Midbrain (tissue), 1 donor: ENCODE data around the gene MOCS1.
A peak's percentile ranks its signal among the peaks of the same experiment; 100 is the strongest.

Source experiments
- DNase-seq: peaks from one replicate; lab custom pipeline; 2025; lab: John Stamatoyannopoulos, UW

Gene MOCS1

DNA sequence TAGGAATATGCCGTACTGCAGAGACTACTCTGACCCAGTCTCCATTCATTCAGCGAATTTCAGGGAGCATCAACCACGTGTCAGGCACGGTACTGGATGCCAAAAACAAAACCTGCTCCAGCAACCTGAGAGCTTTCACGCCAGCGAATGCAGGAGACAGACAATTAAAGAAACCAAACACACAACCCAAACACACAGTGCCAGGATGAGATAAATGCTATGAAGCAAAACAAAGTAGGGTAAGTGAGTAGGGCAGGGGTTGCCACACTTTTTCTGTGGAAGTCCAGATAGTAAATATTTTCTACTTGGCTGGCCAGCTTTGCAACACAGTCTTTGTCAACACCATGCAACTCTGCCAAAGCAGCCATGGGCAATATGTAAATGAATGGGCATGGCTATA lies 10.0 kb downstream of the MOCS1 start:
- no peak for DNase-seq

DNA sequence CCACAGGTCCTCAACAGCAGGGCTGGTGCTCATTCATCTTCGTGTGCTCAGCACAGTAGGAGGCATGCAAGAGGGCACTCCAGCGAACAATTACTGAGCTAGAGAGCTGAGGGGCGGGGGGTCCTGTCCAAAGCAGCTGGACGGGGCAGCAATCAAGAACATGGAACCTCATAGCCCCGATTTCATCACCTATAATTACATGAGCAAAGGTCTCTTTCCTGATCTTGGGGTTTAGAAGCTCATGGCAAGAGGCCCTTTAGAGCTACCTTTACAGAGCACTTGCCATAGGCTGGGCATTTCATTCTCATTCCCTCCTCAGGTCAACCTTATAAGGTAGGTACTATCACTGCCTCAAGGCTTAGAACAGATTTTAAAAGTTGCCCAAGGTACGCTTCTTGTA lies 10.4 kb downstream of the MOCS1 start:
- DNase-seq = no peak

DNA sequence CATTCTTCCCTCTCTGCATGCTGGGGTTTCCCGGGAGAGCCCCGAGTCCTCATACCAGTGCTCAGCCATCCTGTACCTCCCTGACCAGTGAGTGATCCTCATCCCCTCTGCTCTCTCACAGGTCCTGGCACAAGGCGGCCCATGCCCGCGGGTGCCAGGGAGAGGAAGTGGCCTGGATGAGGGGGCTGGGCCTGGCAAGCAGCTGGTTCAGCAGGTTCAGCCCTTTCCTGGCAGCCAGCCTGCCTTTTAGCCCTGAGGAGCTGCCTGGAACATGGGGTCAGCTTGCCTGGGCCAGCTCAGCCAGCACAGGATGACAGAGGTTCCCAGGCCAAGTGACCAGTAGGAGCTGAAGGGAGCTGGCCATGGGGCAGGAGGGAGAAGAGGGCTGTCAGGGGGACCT lies 10.9 kb downstream of the MOCS1 start:
- DNase-seq = peak; percentile 26

DNA sequence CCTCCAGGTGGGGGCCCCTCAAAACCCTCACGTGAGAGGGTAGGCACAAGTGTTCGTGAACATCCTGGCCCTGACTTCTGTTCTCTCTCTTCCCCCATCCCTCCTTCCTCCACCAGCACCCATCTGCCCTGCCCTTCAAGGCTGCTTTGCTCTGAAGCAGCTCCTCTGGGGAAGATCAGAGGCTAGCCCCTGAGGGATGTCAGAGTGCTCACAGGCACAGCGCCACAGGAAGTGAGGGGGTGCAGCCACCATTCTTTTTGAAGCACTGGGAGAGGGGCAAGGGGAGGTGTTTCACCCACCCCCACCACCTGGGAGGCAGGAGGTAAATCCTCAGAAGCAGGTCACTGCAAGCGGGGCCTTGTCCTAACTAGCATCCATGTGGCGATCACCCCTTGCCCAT lies 11.4 kb downstream of the MOCS1 start:
- DNase-seq = no peak

DNA sequence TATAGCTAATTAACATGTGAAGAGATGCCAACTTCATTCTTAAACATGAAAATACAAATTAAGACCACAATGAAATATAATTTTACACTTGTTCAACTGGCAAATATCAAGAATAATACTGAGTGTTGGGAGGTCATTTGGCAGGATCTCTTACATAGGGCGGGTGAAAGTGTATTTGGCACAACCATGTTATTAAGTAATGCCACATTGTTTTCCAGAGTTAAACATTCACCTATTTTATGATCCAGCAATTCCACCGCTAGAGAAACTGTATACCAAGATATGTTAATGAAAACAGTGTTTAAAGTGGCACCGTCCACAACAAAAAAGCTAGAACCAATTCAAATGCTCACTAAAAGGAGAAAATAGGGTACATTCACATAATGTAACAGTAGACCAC lies 14.1 kb downstream of the MOCS1 start:
- DNase-seq = no peak

DNA sequence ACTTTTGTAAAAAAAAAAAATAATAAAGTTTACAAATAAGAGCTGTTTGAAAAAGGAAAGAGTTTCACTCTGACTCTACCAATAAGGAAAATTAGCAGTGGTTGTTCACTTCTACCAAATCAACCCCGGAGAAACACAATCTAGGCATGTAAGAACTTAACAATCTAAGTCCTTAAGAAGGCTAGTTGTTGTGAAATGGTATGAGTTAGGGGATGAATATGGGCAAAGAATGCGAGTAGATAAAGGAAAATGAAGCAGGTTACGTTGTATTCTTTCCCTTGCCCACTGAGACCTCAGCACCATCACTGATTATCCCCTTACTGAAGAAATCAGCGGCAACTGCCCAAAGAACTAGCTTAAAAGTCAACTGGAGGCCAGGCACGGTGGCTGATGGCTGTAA lies 15.4 kb downstream of the MOCS1 start:
- DNase-seq = no peak

DNA sequence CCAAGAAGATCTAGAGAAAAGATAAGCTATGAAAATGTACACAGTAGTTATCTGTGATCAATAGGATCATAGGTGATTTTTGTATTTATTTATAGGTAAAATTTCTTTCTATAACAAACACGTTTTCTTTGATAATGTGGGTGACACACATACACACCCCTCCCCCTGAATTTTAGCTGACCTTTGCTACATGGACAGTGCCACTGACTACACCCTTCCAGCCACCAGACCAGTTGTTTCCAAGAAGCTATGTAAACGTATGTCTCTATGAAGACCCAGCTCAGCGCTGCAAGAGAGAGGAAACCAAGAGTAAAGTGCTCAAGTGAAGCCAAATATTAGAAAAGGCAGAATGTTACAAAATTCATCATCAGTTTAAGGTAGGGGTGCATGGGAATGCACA lies 16.3 kb downstream of the MOCS1 start:
- DNase-seq = no peak

DNA sequence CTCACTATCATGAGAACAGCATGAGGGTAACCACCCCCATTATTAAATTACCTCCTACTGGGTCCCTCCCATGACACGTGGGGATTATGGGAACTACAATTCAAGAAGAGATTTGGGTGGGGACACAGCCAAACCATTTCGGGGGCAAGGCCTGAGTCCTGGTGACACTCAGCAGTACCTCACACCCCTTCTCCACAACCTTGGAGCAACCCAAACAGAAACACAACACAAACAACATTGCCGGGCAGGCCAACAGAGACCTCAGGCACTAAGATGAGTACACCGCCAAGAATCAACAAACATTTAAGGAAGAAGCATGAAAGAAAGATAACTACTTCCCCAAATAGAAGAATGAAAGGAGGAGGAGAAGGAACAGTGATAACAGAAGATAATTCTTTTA lies 16.9 kb downstream of the MOCS1 start:
- no peak for DNase-seq

DNA sequence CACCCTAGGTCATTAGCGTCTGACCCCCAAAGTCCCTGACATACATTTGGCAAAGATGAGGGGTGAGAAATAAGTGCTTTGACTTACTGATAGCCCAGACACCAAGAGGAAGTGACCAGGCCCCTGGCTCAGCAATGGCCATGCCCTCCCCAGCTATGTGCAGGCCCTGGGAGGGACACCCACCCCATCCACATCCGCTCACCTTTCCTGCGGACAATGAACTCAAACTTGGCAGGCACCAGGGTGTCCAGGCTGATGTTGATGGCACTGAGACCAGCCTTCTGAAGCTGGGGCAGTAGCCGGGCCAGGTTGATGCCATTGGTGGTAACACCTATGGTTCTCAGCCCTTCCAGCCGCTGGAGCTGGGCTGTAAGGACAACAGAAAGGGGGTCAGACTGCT lies 18.4 kb downstream of the MOCS1 start:
- DNase-seq = no peak

DNA sequence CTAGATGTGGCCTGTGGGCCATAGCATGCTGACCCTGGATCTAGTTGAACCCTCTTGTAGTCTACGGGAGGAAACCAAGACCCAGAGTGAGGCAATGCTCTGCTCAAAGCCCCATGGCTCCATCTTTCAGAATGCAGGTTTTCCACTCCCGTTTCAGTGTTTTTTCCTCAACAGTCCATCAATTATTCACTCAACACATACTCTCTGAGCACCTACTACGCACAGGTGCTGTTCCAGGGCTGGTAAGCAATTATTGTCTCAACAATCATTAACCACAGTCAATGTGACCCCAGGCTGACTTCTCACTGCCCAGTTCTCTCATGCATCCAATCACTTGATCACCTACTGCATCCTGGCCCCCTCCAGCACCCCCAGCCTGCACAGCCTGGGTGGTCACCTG lies 20.0 kb downstream of the MOCS1 start:
- no peak for DNase-seq

DNA sequence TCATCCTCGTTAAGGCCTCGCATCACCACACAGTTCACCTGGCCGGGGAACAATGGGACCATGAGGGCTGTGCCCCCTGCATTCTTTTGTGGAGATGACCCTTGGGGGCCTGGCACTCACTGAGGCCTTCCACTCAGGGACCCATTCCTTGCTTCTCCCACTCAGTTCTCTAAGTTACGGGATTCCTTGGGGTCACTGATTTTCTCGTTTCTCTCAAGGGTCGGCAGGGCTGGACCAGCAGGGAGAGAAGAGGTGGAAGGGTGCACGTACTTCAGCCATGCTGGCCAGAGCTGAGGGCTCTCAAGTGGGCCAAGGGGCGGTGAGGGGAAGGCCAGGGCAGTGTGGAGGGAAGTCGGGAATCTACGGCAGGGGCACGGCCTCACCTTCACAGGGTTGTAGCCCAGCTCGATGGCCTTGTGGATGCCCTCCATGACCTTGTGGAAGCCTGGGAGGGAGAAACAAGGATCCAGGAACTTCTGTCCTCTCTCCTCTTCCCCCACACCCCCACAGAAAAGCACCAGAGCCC lies 20.8 kb downstream of the MOCS1 start:
- DNase-seq = no peak

DNA sequence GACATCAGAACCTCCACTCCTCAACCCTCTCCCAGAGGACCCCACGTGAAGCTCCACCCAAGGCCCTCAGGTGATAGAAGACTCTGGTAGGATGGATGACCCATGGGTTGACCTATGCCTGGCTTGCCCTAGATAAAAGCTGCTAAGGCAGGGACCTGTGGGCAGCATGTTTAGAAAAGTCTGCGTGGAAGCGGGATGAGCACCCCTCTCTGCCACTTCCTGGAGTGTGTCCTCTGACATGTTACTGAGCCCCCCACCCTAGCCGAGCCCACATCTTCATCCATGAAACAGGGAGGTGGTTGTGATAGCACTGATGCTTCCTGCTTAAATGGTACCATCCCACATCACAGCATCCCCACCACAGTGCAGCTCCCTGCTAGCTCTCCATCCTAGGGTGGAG lies 21.8 kb downstream of the MOCS1 start:
- DNase-seq = no peak

DNA sequence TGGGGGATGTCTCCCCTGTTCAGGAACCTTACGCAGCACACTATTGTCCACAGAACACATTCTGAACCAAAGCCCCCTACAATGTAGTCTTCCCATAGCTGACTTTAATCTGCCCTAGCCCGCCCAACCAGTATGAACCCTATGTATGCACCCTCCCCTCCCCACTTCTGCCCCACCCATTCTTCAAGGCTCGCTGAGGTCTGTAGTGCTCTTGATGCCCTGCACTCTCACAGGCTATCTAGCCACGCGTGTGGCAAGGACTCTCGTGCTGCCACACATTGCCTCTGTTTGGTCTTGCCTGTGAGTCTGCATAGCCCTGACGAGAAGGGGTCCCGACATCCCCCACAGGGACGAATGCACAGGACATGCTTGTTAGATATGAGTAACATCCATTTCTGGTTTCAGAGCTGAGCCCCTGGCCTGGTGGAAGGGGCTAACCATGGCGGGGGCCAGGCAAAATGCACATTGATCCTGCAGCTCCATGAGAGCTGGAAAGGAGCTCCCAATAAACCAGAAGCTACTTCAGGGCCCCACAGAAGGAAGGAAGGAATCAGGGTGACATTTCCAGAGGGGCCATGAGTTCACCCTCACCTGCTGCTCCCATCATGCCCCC lies 22.6 kb downstream of the MOCS1 start:
- no peak for DNase-seq

DNA sequence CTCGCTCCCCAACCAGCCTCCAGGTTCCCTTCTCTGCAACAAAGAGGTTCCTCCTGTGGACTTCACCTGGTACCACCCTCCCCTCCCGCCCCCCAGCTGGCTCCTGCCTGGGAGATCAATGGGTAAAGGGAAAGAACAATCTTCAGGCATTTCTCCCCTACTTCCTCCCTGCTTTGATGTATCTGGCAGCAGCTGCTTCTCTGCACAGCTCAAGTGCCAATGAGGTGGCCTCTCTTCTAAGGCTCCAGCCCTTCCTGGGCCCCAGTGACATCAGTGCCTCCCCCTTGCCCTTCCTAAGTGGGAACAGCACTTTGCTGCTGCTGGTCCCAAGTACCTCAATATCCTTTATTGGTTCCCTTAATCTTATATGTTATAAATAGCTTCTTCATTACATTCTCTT lies 23.5 kb downstream of the MOCS1 start:
- no peak for DNase-seq

DNA sequence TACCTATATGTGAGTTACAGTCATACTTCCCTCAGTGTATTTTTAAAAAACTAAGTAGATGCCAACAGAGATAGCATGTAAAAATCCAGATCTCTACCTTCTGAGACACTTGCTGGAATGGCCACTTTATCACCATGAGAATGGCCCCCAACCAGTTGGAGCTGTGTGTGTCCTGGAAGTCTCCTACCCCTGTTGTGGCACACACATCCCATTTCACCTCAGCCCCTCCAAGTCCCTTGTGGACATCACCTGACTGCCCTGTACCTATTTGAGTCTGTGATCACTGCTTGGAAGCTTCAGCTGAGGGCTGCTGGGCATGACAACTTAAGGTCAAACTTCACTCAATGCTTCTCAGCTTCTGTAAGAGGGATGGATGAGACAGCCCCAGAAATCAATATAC lies 24.1 kb downstream of the MOCS1 start:
- no peak for DNase-seq

DNA sequence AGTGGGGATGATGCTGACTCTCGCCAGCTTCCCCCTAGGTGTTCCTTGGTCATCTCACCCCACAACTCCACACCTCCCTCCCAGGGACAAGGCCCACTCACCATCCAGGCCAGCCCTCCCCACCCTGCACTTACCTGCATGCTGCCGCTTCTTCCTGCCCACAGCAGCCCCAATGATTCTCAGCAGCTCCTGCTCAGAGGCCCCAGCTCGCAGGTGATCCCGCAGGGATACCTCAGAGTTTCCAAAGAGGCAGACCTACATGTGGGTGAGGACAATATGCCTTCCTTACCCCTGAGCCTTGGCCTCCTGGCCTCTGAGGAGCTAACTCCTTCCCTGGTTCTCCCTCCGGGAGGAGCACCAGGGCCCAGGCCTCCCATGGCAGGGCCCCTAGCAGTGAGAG lies 24.6 kb downstream of the MOCS1 start:
- no peak for DNase-seq

DNA sequence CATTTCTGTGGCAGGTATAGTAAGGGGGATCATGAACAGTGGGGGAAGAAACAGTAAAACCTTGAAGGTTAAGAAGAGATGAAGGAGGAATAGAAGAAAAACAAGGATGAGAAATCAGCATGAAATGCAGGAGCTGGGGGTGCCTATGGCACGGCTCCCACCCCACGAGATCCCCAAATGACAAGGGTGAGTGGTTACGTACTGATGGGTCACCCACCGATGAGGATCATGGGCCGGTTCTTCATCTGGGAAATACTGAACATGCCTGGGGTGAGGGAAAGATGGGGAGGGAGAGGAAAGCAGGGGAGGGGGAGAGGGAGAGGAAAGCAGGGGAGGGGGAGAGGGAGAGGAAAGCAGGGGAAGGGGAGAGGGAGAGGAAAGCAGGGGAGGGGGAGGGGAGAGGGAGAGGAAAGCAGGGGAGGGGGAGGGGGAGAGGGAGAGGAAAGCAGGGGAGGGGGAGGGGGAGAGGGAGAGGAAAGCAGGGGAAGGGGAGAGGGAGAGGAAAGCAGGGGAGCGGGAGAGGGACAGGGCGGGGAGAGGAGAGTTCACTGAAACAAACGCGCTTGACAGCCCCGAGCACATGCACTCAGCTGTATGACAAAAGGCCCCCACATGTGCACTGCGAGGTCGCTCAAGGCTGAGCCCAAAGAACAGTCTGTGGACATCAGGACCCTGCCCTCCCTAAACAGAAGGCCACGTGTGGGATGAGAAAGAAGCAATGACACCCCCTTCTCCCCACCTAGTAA lies 25.3 kb downstream of the MOCS1 start:
- DNase-seq = no peak

DNA sequence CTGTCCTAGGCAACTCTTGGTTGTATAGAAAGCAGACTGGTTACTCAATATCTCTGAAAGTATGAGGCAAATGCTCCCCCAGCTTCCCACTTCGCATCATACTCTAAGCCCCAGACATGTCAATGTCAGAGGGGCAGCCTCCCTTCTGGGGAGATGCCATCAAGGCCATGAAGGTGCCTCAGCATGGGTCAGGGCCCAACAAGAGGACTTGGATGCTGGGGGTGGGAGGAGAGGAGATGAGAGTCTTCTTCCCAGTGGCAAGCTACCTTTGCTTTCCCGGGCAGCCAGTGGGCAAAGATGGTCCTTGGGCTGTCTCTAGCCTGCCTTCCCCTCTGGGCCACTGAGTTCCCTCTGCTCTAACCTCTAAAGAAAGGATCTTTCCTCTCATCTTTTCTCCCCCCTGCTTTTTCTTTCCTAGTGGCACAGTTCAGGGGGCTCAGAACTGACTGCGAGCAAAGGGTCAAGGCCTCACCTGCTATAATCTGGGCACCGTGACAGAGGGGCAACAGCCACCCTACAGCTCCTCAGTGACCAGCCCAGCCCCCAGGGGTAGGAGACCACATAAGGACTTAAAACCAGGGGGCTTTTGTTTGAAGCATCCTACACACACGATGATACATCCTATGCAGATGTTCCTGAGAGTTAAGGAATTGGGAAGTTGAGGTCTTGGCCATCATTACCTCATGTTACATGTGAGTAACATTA lies 26.2 kb downstream of the MOCS1 start:
- DNase-seq = no peak

DNA sequence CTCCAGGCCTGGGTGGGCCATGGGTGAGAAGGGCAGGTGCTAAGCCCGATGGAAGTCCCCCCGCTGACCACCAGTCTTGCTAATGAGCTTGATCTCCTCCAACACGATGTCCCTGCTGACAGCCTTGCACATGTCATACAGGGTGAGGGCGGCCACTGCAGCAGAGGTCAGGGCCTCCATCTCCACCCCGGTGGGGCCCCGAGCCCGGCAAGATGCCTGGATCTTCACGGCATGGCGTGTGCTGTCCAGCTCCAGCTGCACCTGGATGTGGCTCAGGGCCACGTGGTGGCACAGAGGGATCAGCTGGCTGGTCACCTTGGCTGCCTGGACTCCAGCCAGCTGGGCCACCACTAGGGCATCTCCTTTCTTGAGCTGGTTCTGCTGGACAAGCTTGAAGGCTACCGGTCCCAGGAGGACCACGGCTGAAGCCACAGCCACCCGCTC lies 27.9 kb downstream of the MOCS1 start:
- no peak for DNase-seq

DNA sequence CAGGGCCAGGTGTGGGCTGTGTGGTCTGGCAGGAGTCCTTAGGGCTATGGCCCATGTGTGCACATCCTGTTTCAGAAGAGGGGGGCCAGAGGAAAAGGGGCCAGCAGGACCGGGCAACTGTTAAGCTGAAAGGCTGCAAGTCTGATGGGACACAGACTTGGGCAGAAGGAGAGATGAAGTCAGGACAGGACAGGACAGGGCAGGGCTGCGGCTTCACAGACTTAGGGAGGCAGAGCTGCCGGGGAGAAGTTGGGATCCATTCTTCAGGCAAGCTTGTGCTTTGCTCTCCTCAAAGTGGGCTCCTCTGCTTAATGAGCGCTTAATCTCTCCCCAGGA lies 28.7 kb downstream of the MOCS1 start:
- no peak for DNase-seq

DNA sequence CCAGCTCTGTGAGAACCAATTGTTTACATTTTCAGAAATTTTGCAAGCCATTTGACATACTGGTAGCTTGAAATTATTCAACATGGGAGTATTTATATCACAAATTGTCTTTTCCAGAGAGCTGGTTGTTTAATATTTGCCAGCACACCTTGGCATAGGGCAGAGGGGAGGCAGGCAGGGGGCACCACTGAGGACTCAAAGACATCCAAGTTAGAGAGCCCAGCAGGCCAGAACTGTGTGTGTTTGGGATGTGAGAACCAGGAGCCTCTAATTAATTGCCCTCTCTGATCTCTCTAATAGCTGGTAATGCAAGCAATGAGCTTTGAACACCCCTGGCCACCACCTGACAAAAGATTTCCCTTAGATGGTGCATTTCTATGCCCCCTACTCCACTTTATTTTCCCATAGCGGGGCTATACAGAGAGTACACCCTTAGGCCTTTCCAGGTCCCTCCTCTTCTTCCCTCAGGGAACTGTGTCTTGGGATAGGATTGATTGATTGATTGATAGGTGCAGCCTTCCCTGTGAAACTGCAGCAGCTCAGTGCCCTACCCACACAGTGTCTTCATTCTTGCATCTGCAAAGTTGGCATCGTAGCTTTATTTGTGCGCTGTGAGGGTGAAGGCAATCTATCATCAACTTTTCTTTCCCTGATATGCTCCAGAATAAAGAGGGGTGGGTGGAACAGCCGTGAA lies 29.2 kb downstream of the MOCS1 start:
- DNase-seq = no peak

DNA sequence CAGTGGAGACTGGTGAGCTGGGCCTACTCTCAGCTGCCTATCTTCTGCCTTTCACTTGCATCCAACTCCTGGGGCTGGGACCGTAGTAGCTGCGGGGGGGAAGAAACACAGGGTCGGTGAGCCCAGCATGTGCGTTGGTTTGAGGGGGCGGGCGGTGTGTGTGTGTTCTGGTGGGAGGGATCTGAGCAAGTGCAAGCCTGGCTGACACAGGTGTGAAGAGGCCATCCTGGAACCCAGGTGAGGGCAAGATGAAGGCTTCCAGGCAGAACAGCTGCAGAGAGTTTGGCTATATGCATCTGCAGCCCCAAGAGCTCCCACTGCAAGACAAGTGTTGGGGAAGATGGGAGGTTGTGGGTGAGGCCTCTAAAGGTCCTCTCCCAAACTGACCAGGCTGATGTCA lies 30.6 kb downstream of the MOCS1 start:
- DNase-seq = no peak
